DMS53 treated with DMSO at 0.1 percent for 48 hours (cell line): ENCODE data around the gene LRRC4B.

Experiments
- DNase-seq: peaks from one replicate; lab custom pipeline; 2025; ENCODE audit not compliant: unreplicated experiment; lab: John Stamatoyannopoulos, UW

Gene LRRC4B

DNA sequence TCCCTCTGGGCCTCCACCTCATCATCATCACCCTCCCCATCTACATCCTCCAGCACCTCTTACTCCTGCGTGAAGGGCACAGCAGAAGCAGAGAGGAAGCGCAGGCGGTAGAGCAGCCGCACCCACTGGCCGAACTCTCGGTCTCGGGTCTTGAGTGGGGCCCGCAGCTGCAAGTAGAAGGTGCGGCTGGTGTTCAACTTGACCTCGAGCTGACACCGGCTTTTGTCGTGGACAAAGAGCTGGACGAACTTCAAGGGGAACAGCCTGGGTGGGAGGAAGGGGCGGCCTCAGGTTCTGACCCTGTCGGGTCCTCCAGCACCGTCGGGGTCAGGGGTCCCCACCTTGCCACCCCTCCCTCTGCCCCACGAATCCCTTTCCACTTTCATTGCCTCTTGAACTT lies 100.7 kb downstream of the LRRC4B start:
- DNase-seq, result no peak
